ENCODE results near the gene TAF6L.
"Not testable (repeated sequence)": the region's sequence is repeated elsewhere in the genome, so short reads cannot be mapped to it uniquely, and the experiment has no call there.

Gene TAF6L

DNA sequence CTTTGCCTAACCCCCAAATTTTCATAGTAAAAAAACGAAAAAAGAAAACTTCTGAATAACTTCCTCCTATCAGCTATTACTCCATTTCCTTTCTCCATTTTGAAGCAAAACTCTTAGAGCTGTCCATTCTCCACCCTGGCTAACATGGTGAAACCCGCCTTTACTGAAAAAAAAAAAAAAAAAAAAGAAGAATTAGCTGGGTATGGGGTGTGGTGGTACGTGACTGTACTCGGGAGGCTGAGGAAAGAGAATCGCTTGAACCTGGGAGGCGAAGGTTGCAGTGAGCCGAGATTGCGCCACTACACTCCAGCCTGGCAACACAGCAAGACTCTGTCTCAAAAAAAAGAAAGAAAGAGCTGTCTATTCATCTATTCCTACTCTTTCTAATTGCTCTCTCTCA is 45.4 kb downstream of the TAF6L start:
- H3K27ac ChIP-seq, result no peak overlapping the region
- no peak for TF ChIP-seq ZFX (IDR thresholded peaks at IDR 0.05; ENCODE audit: borderline replicate concordance)
- TF ChIP-seq, protein P1, sequence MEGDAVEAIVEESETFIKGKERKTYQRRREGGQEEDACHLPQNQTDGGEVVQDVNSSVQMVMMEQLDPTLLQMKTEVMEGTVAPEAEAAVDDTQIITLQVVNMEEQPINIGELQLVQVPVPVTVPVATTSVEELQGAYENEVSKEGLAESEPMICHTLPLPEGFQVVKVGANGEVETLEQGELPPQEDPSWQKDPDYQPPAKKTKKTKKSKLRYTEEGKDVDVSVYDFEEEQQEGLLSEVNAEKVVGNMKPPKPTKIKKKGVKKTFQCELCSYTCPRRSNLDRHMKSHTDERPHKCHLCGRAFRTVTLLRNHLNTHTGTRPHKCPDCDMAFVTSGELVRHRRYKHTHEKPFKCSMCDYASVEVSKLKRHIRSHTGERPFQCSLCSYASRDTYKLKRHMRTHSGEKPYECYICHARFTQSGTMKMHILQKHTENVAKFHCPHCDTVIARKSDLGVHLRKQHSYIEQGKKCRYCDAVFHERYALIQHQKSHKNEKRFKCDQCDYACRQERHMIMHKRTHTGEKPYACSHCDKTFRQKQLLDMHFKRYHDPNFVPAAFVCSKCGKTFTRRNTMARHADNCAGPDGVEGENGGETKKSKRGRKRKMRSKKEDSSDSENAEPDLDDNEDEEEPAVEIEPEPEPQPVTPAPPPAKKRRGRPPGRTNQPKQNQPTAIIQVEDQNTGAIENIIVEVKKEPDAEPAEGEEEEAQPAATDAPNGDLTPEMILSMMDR (IDR thresholded peaks at IDR 0.05), result no peak

DNA sequence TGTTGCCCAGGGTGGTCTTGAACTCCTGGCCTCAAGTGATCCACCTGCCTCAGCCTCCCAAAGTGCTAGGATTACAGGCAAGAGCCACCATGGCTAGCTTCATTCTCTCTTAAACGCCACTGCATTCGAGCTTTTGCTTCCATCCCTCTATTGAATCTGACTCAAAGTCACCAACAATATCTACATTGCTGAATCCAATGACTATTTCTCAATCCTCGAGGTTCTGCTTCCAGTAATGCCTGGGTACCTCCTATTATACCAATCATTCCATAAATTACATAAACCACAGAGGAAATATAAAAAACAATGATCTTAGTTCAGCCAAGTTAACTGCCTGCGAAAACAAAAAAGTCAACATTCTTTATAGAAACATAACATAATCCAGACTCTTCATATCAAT is 45.9 kb downstream of the TAF6L start:
- TF ChIP-seq, protein P1 (IDR thresholded peaks at IDR 0.05), result no peak
- TF ChIP-seq ZFX (IDR thresholded peaks at IDR 0.05; ENCODE audit: borderline replicate concordance), result no peak
- no peak overlapping the region for H3K27ac ChIP-seq

DNA sequence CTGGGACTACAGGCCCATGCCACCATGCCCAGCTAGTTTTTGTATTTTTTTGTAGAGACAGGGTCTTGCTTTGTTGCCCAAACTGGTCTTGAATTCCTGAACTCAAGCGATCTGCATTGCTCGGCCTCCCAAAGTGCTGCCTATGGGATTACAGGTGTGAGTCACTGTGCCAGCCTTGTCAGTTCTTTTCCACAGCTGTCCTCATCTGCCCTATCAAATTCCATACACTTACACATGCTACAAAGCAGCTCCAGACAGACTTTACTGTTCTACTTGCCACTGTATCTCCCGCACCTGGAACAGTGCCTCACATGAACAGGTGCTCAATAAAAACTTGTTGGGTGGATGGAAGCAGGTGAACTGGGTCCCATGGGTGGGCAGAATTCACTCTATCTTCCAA is 52.5 kb downstream of the TAF6L start:
- no peak overlapping the region for H3K27ac ChIP-seq
- TF ChIP-seq, protein P1 (IDR thresholded peaks at IDR 0.05), result no peak
- TF ChIP-seq ZFX (IDR thresholded peaks at IDR 0.05; ENCODE audit: borderline replicate concordance), result no peak

DNA sequence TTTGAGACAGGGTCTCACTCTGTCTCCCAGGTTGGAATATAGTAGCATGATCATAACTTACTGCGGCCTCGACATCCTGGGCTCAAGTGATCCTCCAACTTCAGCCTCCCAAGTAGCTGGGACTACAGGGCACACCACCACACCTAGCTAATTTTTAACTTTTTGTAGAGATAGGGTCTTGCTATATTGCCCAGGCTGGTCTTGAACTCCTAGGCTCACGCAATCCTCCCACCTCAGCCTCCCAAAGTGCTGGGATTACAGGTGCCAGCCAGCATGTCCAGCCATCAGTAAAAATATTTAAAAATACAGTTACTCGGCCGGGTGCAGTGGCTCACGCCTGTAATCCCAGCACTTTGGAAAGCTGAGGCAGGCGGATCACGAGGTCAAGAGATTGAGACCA is 56.9 kb downstream of the TAF6L start:
- not testable (repeated sequence) for H3K27ac ChIP-seq

DNA sequence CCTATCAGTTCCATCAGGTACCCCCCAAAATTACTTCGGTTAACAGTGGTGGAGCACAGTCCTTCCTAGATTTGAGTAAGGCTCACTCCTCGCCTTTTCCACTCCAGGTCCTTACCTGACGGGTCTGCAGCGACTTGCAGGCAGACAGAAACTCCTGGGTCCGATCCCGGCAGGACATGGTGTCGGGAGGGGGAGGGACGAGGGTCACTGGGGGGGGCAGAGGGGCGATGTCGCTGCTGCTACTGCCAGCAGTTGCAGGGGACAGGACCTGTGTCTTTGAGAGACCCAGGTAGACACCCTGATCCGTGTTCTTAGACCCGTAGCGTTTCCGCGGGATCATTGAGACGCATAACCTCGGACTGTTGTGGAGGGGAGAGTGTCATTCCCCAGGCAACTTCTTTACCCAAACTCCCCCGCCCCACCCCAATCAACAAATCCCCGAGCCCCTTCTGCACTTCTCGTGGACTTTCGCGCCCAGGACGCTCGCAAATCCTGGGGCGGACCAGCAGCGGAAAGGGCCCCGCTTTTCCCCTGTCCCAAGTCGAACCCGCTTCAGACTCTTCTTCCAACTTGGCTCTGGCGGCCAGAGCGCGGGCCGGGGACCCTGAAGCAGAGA is 59.8 kb downstream of the TAF6L start:
- no peak for TF ChIP-seq ZFX (IDR thresholded peaks at IDR 0.05; ENCODE audit: borderline replicate concordance)
- TF ChIP-seq, protein P1 (IDR thresholded peaks at IDR 0.05), result no peak
- H3K27ac ChIP-seq, result peak overlapping the region; percentile 80

DNA sequence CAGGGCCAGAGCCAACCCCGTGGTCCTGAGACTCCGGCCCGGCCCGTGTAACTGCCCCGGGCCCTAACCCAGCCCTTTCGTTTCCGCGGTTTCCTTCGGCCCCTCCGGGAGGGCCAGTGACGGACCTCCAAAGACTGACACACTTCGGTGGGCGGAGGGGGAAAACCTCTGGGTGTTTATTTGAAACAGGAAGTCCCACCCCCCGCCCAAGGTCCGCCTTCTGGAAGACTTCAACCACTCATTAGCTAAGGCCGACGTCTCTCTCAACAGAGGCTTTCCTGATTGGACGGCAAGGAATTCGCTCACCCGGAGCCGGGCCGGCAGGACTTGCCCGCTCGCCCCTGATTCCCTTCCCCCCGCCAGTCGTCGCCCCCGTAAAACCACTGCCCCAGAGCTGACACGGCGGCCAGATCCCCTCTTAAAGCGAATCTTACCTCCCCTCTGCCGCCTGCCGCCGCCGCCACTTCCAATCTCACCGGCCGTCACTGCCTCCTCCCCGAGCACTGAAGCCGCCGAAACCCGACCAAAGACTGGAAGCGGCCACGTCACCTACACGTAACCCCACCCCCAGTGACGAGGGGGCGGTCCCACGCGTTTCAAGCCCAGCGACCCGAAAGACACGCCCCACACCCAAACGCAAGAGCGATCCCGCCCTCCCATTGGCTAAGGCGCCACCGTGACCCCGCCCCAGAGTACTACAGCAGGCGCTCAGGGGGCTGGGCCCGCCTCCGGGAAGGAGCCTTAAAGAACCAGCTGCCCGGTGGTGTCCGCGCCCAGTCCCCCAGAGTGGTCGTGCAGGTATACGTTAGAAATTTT is 60.5 kb downstream of the TAF6L start, which contains the start of gene STX5:
Gene STX5 (minus strand): TSS at position 532 of the 816 bp plus-strand sequence. CDS start 808 bp downstream, outside the sequence.
- no peak for TF ChIP-seq ZFX (IDR thresholded peaks at IDR 0.05; ENCODE audit: borderline replicate concordance)
- peak within 1 kb of the TSS; percentile 80 for H3K27ac ChIP-seq

DNA sequence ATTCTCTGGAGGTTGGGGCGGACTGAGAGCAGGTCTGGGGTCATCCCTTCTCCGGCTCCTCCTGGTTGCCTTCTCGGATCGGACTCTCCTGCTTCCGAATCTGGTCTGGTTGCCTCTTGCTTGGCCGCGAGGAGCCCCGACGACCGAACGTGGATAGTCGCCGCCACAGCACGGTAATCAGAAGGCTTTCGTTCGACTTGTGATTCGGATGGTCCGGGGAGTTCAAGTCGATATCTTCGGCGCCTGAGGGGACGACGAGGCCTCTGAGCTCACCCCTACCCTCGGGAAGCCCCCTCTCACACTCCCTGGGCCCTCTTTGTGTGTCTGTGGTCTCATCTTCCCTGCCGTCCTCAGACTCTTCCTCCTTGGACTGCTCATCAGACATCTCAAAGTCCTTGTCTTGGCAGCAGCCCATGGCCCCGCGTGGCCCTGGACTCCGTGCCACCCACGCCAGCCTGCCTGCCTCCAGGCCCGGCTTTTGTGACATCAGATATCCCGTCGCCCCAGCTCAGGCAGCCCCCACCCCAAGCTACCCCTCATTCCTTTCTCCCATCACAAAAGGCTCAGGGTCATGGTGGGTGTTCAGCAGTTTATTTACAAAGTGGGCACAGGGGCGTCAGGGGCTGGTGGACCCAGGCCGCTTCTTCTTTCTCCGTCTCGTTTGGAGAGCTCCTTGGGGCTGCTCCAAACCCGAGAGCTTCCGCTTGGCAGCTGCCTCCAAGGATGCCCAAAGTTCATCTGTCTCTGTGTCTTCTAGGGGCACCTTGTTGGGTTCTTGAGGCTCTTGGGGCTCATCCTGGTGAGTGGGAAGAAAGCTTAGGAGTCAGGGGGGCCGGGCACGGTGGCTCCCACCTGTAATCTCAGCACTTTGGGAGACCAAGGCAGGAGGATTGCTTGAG is 61.4 kb downstream of the TAF6L start, which contains the start of gene TEX54:
Gene TEX54 (minus strand): TSS at position 506 of the 899 bp plus-strand sequence.
- H3K27ac ChIP-seq, result peak within 1 kb of the TSS; percentile 80
- TF ChIP-seq, protein P1 (IDR thresholded peaks at IDR 0.05), result no peak
- no peak for TF ChIP-seq ZFX (IDR thresholded peaks at IDR 0.05; ENCODE audit: borderline replicate concordance)

Data from 22Rv1 (cell line).